ENCODE results near the gene IGF2BP3.
"Not testable (repeated sequence)": the region's sequence is repeated elsewhere in the genome, so short reads cannot be mapped to it uniquely, and the experiment has no call there.

IGF2BP3 gene

DNA sequence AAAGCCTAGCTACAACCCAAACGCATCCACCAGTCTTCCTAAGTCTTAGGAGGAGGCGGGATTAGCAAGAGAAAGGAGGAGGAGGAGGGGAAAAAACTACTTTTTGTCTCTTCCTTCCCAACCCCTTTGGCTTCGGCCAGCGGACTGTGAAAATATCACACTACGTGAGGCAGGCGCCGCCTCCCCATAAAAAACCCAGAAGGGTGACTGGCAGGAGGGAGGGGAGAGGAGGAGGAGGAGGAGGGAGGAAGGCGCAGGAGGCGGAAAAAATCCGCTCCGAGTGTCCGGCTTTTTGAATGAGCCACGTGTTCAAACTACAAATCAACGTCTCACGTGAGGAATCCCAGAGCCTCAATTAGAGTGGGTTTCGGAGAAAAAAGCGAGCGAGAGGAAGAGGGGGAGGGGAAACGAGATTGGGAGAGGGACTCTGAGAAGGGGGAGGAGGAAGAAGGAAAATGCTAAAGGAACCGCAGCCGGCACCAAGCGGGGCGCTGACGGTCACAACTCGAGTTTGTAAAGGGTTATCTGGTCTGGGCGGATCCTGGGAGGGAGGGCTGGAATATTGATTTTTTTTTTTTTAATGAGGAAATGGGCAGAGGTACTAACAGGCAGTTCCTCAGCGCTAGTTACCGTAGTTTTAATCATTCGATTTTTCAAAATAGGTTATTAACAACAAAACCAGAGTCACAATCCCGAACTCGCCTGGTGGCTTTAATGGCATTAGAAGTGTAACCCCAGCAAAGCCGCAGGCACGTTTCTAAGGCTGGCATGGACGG lies at the start of gene IGF2BP3:
Gene IGF2BP3 (minus strand): TSS at position 162 of the 776 bp plus-strand sequence. CDS start 381 bp downstream, outside the sequence.
- H3K4me3 ChIP-seq (ENCODE audit: low read length): peak within 1 kb of the TSS; percentile 63
- TF ChIP-seq, protein P1, sequence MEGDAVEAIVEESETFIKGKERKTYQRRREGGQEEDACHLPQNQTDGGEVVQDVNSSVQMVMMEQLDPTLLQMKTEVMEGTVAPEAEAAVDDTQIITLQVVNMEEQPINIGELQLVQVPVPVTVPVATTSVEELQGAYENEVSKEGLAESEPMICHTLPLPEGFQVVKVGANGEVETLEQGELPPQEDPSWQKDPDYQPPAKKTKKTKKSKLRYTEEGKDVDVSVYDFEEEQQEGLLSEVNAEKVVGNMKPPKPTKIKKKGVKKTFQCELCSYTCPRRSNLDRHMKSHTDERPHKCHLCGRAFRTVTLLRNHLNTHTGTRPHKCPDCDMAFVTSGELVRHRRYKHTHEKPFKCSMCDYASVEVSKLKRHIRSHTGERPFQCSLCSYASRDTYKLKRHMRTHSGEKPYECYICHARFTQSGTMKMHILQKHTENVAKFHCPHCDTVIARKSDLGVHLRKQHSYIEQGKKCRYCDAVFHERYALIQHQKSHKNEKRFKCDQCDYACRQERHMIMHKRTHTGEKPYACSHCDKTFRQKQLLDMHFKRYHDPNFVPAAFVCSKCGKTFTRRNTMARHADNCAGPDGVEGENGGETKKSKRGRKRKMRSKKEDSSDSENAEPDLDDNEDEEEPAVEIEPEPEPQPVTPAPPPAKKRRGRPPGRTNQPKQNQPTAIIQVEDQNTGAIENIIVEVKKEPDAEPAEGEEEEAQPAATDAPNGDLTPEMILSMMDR (conservative IDR thresholded peaks at IDR 0.05; ENCODE audit: low read length): no peak
- peak; percentile 80 for DNase-seq (ENCODE audit: low read depth)

DNA sequence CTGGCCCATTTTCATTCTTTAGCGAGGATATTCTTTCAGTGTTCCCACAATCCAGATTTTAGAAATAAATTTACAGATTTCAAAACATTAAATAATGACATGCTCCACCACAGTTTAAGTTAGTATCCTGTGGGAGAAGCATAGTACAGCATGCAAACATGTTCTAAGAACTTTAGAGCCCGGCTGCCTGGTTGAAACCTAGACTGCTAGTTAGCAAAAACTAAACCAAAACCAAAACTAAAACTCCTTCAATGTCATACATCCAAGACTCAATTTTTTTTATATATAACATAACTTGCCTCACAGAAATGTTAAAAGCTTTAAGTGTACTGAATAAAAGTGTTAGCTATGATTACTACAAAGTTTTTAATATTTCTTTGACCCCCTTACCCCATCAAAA lies 44.5 kb upstream of the IGF2BP3 start:
- TF ChIP-seq, protein P1 (conservative IDR thresholded peaks at IDR 0.05; ENCODE audit: low read length): no peak
- H3K4me3 ChIP-seq (ENCODE audit: low read length): no peak overlapping the region
- no peak for DNase-seq (ENCODE audit: low read depth)

DNA sequence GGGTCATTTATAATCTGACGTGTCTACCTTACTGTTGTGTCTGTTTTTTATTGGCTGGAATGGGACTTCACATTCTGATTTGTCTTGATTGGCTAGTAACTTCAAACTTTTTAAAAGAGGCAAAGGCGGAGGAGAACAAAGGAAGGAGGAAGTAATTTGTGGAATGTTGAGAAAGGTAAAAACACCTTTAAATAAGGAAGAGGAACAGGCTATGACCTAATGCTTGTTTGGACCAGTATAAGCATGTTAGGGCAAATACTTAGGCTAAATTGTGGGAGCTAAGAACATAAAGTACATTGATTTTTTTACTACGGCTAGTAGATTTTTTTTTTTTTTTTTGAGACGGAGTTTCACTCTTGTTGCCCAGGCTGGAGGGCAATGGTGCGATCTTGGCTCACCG lies 43.5 kb upstream of the IGF2BP3 start:
- DNase-seq (ENCODE audit: low read depth); H3K4me3 ChIP-seq (ENCODE audit: low read length): not testable (repeated sequence)

DNA sequence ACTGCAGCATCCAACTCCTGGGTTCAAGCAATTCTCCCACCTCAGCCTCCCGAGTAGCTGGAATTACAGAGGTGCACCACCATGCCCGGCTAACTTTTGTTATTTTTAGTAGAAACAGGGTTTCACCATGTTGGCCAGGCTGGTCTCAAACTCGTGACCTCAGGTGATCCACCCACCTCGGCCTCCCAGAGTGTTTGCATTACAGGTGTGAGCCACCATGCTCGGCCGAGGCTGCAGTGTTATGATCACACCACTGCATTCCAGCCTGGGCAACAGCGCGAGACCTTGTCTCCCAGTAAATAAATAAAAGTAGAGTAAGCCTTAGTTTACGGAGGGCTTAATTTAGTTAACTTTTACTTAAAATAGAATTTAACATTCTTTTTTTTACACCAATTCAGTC lies 23.7 kb upstream of the IGF2BP3 start:
- DNase-seq (ENCODE audit: low read depth): no peak
- TF ChIP-seq, protein P1 (conservative IDR thresholded peaks at IDR 0.05; ENCODE audit: low read length): no peak
- H3K4me3 ChIP-seq (ENCODE audit: low read length): no peak overlapping the region

DNA sequence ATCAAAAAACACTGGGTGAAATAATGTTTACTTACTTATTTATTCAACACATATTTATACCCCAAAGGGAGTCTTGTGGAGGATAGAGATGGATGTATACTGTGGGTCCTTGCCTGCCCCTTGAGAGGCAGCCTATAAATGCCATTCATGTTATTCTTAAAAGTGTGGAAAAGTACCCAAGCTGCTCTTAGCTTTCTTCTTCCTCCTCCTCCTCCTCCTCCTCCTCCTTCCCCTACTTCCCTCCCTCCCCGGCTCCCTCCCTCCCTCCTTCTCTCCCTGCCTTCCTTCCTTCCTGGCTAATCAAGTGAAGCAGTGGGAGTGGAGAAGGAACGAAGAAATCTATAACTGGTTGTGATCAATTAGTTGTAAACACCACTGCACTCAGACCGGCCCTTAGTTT lies 21.2 kb upstream of the IGF2BP3 start:
- no peak overlapping the region; the same call in 1 of the 2 replicates for H3K4me3 ChIP-seq (ENCODE audit: low read length)
- TF ChIP-seq, protein P1 (conservative IDR thresholded peaks at IDR 0.05; ENCODE audit: low read length): no peak
- no peak for DNase-seq (ENCODE audit: low read depth)

DNA sequence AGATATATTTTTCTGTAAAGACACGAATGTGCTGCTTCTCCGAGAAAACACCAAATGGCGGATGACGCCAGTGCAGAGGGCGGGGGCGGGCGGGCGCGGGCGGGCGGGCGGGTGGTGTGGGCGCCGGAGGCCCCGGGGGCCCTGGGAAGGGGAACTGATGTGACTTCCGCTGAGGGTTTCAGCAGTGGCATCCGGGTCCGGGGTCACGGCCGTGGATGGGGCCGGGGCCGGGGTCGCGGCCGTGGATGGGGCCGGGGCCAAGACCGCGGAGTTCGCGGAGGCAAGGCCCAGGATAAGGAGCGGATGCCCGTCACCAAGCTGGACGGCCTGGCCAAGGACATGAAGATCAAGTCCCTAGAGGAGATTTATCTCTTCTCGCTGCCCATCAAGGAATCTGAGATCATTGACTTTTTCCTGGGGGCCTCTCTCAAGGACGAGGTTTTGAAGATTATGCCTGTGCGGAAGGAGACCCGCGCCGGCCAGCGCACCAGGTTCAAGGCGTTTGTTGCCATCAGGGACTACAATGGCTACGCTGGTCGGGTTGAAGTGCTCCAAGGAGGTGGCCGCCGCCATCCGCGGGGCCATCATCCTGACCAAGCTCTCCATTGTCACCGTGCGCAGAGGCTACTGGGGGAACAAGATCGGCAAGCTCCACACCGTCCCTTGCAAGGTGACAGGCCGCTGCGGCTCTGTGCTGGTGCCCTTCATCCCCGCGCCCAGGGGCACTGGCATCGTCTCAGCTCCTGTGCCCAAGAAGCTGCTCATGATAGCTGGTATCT lies 20.3 kb upstream of the IGF2BP3 start:
- H3K4me3 ChIP-seq (ENCODE audit: low read length): peak overlapping the region; percentile 58
- DNase-seq (ENCODE audit: low read depth): peak; percentile 37
- TF ChIP-seq, protein P1 (conservative IDR thresholded peaks at IDR 0.05; ENCODE audit: low read length): no peak

DNA sequence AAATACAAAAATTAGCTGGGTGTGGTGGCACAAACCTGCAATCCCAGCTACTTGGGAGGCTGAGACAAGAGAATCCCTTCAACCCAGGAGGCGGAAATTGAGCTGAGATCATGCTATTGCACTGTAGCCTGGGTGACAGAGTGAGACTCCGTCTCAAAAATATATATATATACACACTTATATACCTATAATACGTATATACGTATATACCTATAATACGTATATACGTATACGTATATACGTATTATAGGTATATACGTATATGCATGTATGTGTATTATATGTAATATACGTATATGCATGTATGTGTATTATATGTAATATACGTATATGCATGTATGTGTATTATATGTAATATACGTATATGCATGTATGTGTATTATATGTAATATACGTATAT lies 18.4 kb upstream of the IGF2BP3 start:
- not testable (repeated sequence) for DNase-seq (ENCODE audit: low read depth); H3K4me3 ChIP-seq (ENCODE audit: low read length)

DNA sequence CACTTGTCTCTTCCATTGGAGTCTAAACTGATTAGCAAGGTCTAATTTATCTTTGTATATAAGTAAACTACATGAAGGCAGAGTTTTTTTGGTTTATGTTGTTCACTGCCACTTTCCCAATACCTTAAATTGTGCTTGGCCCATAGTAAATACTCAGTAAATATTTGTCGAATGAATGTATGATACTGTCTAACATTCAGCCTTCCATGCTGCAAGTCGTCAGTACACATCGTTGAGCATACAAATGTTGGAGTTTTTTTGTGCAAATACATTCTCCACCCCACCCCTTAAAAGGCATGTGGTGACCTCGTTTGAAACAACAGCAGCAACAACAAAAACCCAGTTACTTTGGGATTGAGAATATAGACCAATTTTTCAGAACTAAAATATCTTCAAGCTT lies 17.4 kb upstream of the IGF2BP3 start:
- H3K4me3 ChIP-seq (ENCODE audit: low read length): no peak overlapping the region
- TF ChIP-seq, protein P1 (conservative IDR thresholded peaks at IDR 0.05; ENCODE audit: low read length): no peak
- no peak for DNase-seq (ENCODE audit: low read depth)
